Testis (tissue), 3 donors: ENCODE measurements around the gene OPHN1. TPM values are rescaled to one million over a fixed set of nuclear protein-coding genes. Genes with fewer than 3 reads are reported as not detected.

Experiments used
- DNase-seq: peaks from one replicate; pipeline ENCODE4 v3.0.0-alpha.2; 2019
- H3K27ac ChIP-seq, 2 donors: fragments of 200-600 bp; sonication (generic); one replicate each; pipeline ENCODE4 v1.5.1; 2019
- H3K27me3 ChIP-seq: fragments of 200-600 bp; sonication (generic); one replicate; pipeline ENCODE4 v1.5.1; 2019
- H3K36me3 ChIP-seq: fragments of 200-600 bp; sonication (generic); one replicate; pipeline ENCODE4 v1.5.1; 2017; ENCODE audit warnings: low read depth; ENCODE audit errors: missing control alignments
- H3K4me1 ChIP-seq: fragments of 200-600 bp; sonication (generic); one replicate; pipeline ENCODE4 v1.5.1; 2019
- H3K4me3 ChIP-seq, 2 donors: fragments of 200-600 bp; sonication (generic); one replicate each; pipeline ENCODE4 v1.5.1; 2017 to 2019
- H3K9me3 ChIP-seq: fragments of 200-600 bp; sonication (generic); one replicate; pipeline ENCODE4 v1.5.1; 2017
- POLR2A ChIP-seq: fragments of 450-650 bp; IDR thresholded peaks from one replicate; pipeline ENCODE4 v1.6.1; 2017; ENCODE audit warnings: antibody characterized with exemption, mild to moderate bottlenecking, moderate library complexity
- WGBS, 2 donors: methylation state at CpG; one replicate each; pipeline ENCODE4 v1.1.5; 2018; 5-methylcytosine and 5-hydroxymethylcytosine counted together
- intact Hi-C: fragments of 100-400 bp; cut with DNase I; formaldehyde crosslinking; loops from one replicate; pipeline ENCODE4 v1.15.1; 2023; ENCODE audit warnings: low total_unique reads
- polyA plus RNA-seq: library from polyadenylated mRNA; stranded (reverse); fragments of 350-450 nt; fragmentation: Illumina TruSeq; extraction: RNeasy Lipid Tissue Mini Kit (QIAGEN cat#74804); gene quantifications from one replicate; pipeline ENCODE4 v1.2.3, GENCODE V29; 2014; ENCODE audit warnings: low read depth, low replicate concordance; ENCODE audit not compliant: insufficient read depth
- total RNA-seq, 2 donors: library from RNA; depleted of rRNA; stranded (reverse); fragments of >200 nt; gene quantifications; one replicate each; pipeline ENCODE4 v1.2.3, GENCODE V29; 2016
- TF ChIP-seq, protein P1 (sequence below), 3 experiments: fragments of 450-650 bp in 2 of 3; fragments of 200-600 bp in 1 of 3; sonication (generic) in 1 of 3; IDR thresholded peaks; one replicate each; pipeline ENCODE4 v1.5.1; 2016 to 2019; ENCODE audit warnings: antibody characterized with exemption in 3 of 3, mild to moderate bottlenecking in 2 of 3, moderate library complexity in 1 of 3

The OPHN1 gene
- total and polyA plus RNA-seq, 3 donors from 2014 or later, result 2.3 to 5.7 (median 5.5) TPM

DNA sequence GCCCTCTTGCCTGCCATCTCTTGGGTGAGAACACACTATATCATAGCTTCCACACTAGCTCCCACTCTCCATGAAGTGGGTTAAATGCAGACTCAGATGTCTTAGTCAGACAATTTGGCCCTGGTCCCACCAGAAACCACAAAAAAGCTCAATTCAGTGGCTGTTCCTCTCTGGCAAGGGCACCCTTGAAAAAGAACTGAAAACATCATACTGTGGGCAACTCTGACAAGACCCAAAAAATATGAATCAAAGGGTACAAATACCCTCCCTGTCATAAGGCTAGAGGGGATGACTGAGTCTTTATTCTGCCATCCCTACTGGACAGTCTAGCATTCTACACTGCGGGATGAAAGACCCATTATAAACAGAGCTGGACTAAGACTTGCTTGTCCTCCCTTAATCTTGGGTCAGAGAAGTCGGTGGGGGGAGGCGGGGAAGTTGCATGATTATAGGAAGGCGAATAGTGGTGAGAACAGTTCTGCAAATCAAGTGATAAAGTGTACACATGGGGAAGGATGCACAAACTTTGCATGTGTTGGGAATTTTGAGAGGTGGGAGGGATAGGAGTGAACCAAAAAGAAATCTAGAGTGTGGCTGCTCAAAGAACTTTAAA is 172.1 kb downstream of the OPHN1 start:
- Histone ChIP-seq H3K36me3 (no peaks in the 10 kb centered on the region), H3K27me3 (no peaks in the 10 kb centered on the region), H3K27ac (no peak overlapping the region), H3K9me3 (no peaks in the 10 kb centered on the region), H3K4me1 (no peaks in the 10 kb centered on the region), H3K4me3 (no peak overlapping the region)
- intact Hi-C loops, result no loop called here
- no peak for DNase-seq
- 88 to 89% methylated on average over 3 to 4 of the region's 4 CpGs for WGBS, 2 donors
- no peak for TF ChIP-seq POLR2A

DNA sequence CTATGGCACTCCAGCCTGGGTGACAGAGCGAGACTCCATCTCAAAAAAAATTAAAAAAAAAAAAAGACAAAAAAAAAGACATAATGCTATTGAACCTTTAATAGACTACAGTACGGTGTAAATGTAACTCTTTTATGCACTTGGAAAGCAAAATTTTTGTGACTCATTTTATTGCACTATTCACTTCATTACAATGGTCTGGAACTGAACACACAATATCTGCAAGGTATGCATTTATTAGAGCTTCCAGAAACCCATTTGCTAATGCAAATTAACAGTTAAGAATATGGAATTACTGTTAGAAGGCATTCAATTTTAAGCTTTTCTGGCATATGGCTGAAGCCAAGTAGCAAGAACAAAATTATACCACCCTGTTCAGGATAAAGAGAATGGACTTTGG is 176.3 kb downstream of the OPHN1 start:
- Histone ChIP-seq H3K27me3 (no peaks in the 10 kb centered on the region), H3K4me3 (no peak overlapping the region), H3K9me3 (no peaks in the 10 kb centered on the region), H3K27ac (no peak overlapping the region), H3K4me1 (no peaks in the 10 kb centered on the region), H3K36me3 (no peaks in the 10 kb centered on the region)
- WGBS, 2 donors, result 87 to 94% methylated on average over 1 to 2 of the region's 2 CpGs
- intact Hi-C loops, result no loop called here
- TF ChIP-seq POLR2A, result no peak
- TF ChIP-seq, protein P1, sequence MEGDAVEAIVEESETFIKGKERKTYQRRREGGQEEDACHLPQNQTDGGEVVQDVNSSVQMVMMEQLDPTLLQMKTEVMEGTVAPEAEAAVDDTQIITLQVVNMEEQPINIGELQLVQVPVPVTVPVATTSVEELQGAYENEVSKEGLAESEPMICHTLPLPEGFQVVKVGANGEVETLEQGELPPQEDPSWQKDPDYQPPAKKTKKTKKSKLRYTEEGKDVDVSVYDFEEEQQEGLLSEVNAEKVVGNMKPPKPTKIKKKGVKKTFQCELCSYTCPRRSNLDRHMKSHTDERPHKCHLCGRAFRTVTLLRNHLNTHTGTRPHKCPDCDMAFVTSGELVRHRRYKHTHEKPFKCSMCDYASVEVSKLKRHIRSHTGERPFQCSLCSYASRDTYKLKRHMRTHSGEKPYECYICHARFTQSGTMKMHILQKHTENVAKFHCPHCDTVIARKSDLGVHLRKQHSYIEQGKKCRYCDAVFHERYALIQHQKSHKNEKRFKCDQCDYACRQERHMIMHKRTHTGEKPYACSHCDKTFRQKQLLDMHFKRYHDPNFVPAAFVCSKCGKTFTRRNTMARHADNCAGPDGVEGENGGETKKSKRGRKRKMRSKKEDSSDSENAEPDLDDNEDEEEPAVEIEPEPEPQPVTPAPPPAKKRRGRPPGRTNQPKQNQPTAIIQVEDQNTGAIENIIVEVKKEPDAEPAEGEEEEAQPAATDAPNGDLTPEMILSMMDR (IDR thresholded peaks at IDR 0.05), result no peak
- DNase-seq, result no peak

DNA sequence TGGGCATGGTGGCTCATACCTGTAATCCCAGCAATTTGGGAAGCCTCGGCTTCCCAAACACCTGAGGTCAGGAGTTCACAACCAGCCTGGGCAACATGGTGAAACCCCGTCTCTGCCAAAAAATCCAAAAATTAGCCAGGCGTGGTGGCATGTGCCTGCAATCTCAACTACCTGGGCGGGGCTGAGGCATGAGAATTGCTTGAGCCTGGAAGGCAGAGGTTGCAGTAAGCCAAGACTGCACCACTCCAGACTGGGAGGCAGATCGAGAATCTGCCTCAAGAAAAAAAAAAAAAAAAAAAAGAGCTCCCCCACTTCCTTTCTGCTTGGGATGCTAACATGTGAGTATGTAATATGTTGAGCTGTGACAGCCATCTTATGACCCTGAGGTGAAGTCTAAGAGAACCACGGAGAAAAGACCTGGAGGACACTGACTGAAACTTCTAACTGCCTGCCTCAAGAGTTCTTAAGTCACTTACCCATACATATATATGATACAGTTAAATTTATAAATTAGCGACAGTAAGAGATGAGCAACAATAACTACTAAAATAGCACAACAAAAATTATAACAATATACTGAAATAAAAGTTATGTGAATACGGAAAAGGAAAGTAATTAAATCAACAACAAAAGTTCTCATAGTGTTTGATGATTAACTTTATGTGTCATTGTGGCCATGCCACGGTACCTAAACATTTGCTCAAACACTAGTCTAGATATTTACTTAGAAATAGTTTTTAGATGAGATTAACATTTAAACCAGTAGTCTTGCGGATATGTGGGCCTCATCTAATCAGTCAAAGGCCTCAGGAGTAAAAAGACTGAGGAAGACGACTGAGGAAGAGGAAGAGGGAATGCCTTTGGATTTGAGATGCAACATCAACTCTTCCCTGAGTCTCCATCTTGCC is 178.3 kb downstream of the OPHN1 start:
- Histone ChIP-seq H3K9me3 (no peaks in the 10 kb centered on the region), H3K4me3 (no peak overlapping the region), H3K36me3 (no peaks in the 10 kb centered on the region), H3K27me3 (no peaks in the 10 kb centered on the region), H3K27ac (no peak overlapping the region), H3K4me1 (no peaks in the 10 kb centered on the region)
- intact Hi-C loops, result no loop called here
- no peak for DNase-seq
- TF ChIP-seq POLR2A, result no peak
- TF ChIP-seq, protein P1 (IDR thresholded peaks at IDR 0.05), result no peak
- WGBS, 2 donors, result 90 to 96% methylated on average over 7 to 11 of the region's 11 CpGs

DNA sequence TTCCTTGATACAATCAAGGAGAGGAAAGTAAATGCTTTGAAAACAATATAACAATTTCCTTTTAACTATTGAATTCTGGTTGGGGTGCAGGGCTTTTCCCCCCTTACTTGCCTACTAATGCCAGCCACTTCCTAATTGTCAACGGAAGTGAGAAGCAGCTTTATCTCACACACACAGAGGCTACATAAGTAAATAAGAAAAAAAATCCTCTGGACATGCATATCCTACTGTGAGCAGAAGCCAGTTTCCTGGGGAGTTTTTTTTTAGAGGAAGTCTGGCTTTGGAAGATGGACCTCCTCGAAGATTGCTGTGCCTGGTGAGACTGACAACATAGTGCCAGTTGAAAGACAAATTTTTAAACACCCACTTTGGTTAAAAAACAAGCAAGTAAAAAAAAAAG is 180.6 kb downstream of the OPHN1 start:
- H3K4me3 ChIP-seq, result no peak overlapping the region
- no peaks in the 10 kb centered on the region for H3K27me3 ChIP-seq
- no peak overlapping the region for H3K27ac ChIP-seq
- no peak for TF ChIP-seq POLR2A
- TF ChIP-seq, protein P1 (IDR thresholded peaks at IDR 0.05), result no peak
- intact Hi-C loops, result no loop called here
- DNase-seq, result no peak
- no peaks in the 10 kb centered on the region for H3K4me1 ChIP-seq
- WGBS, 2 donors, result 41 to 54% methylated on average over 2 of the region's 2 CpGs
- no peaks in the 10 kb centered on the region for H3K9me3 ChIP-seq
- no peaks in the 10 kb centered on the region for H3K36me3 ChIP-seq

DNA sequence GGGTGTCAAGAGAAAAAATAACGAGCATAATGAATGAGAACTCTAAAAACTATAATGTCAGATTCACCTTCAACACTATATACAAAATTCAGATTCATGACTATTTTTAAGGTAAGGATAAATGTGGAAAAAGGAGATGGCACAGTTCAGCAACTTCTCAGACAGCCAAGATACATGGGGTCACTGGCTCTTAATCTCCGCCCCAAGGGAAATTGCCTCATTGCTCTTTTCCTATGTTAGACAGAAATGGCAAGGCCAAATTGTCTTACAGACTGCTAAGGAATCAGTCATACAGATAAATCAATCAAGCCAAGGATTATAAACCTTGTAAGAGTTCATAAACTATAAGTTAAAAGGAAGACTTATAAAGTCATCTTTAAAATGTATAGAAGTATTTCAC is 183.4 kb downstream of the OPHN1 start:
- no peaks in the 10 kb centered on the region for H3K4me1 ChIP-seq
- intact Hi-C loops, result no loop called here
- TF ChIP-seq, protein P1 (IDR thresholded peaks at IDR 0.05), result no peak
- TF ChIP-seq POLR2A, result no peak
- no peak overlapping the region for H3K27ac ChIP-seq
- DNase-seq, result no peak
- no peaks in the 10 kb centered on the region for H3K36me3 ChIP-seq
- no peaks in the 10 kb centered on the region for H3K9me3 ChIP-seq
- H3K4me3 ChIP-seq, result no peak overlapping the region
- H3K27me3 ChIP-seq, result no peaks in the 10 kb centered on the region
- WGBS, 2 donors, result 73 to 88% methylated on average over 2 of the region's 2 CpGs
